GM23248 (cell line): Measurements from ENCODE around the gene MAP3K6. TPM values are rescaled to one million over a fixed set of nuclear protein-coding genes. Genes with fewer than 3 reads are reported as not detected.
A peak's percentile ranks its signal among the peaks of the same experiment; 100 is the strongest.

Source experiments
- DNase-seq: peaks from one replicate; pipeline ENCODE4 v3.0.0-alpha.2; 2015
- H2AFZ ChIP-seq: fragments of 200-600 bp; sonication (generic); 2 replicates; pipeline ENCODE4 v1.6.1; 2016; ENCODE audit warnings: antibody characterized with exemption
- H3F3A ChIP-seq: fragments of 200-600 bp; sonication (generic); 2 replicates; pipeline ENCODE4 v1.6.1; 2016; ENCODE audit warnings: mild to moderate bottlenecking, antibody characterized with exemption, mixed run types; ENCODE audit not compliant: insufficient read depth
- H3K27ac ChIP-seq: fragments of 200-600 bp; sonication (generic); 2 replicates; pipeline ENCODE4 v1.5.1; 2016; ENCODE audit warnings: mild to moderate bottlenecking
- H3K27me3 ChIP-seq: fragments of 200-600 bp; sonication (generic); replicated peaks from 2 replicates; pipeline ENCODE4 v1.6.1; 2016; ENCODE audit warnings: mild to moderate bottlenecking; ENCODE audit not compliant: insufficient read depth
- H3K36me3 ChIP-seq: fragments of 200-600 bp; sonication (generic); 2 replicates; pipeline ENCODE4 v1.6.1; 2016; ENCODE audit warnings: low read depth, mild to moderate bottlenecking
- H3K4me1 ChIP-seq: fragments of 200-600 bp; sonication (generic); 2 replicates; pipeline ENCODE4 v1.6.1; 2016; ENCODE audit warnings: mild to moderate bottlenecking; ENCODE audit not compliant: insufficient read depth
- H3K4me2 ChIP-seq: fragments of 200-600 bp; sonication (generic); one replicate; pipeline ENCODE4 v1.6.1; 2016; ENCODE audit warnings: mild to moderate bottlenecking; ENCODE audit not compliant: unreplicated experiment
- H3K4me3 ChIP-seq: fragments of 200-600 bp; sonication (generic); 2 replicates; pipeline ENCODE4 v1.5.1; 2016; ENCODE audit warnings: mild to moderate bottlenecking
- H3K79me2 ChIP-seq: fragments of 200-600 bp; sonication (generic); 2 replicates; pipeline ENCODE4 v1.6.1; 2016; ENCODE audit warnings: mild to moderate bottlenecking; ENCODE audit not compliant: insufficient read depth
- H3K9ac ChIP-seq: fragments of 200-600 bp; sonication (generic); 2 replicates; pipeline ENCODE4 v1.6.1; 2016; ENCODE audit warnings: mild to moderate bottlenecking
- H3K9me2 ChIP-seq: fragments of 200-600 bp; sonication (generic); 2 replicates; pipeline ENCODE4 v1.6.1; 2016; ENCODE audit warnings: mixed run types, mild to moderate bottlenecking, moderate library complexity; ENCODE audit not compliant: insufficient read depth
- H3K9me3 ChIP-seq: fragments of 200-600 bp; sonication (generic); one replicate; pipeline ENCODE4 v1.6.1; 2017; ENCODE audit warnings: low read depth
- H4K20me1 ChIP-seq: fragments of 200-600 bp; sonication (generic); 2 replicates; pipeline ENCODE4 v1.6.0; 2016; ENCODE audit not compliant: insufficient read depth
- EZH2 ChIP-seq: fragments of 200-600 bp; sonication (generic); IDR thresholded peaks from 2 replicates; pipeline ENCODE4 v1.6.1; 2018; ENCODE audit warnings: antibody characterized with exemption, mild to moderate bottlenecking; ENCODE audit not compliant: insufficient read depth, poor library complexity, severe bottlenecking
- EZH2phosphoT487 ChIP-seq: fragments of 200-600 bp; sonication (generic); IDR thresholded peaks from 2 replicates; pipeline ENCODE4 v1.6.1; 2018; ENCODE audit warnings: antibody characterized with exemption, moderate library complexity, mild to moderate bottlenecking, low read depth; ENCODE audit not compliant: insufficient read depth
- WGBS, 2 experiments: methylation state at CpG; one replicate each; pipeline ENCODE4 v1.1.6; 2015 to 2017; ENCODE audit warnings: low lambda C conversion rate in 2 of 2, low coverage in 1 of 2; ENCODE audit errors: missing lambda C conversion rate in 2 of 2; 5-methylcytosine and 5-hydroxymethylcytosine counted together
- in situ Hi-C: fragments of 300-500 bp; cut with MboI; formaldehyde crosslinking; loops from 2 replicates; pipeline ENCODE4 v1.15.0; 2020
- polyA plus RNA-seq: library from polyadenylated mRNA; unstranded; fragments of >200 nt; fragmentation: Nextera tagmentation; extraction: Ambion mirVana; gene quantifications from 2 replicates; pipeline ENCODE4 v1.2.1, GENCODE V29; 2016
- total RNA-seq: library from RNA; depleted of rRNA; stranded (reverse); fragments of >200 nt; shearing (Covaris generic); gene quantifications from 2 replicates; pipeline ENCODE4 v1.2.3, GENCODE V29; 2014

The MAP3K6 gene
- total and polyA plus RNA-seq, 2 experiments from 2014 or later, result 13.7 to 40.3 TPM

DNA sequence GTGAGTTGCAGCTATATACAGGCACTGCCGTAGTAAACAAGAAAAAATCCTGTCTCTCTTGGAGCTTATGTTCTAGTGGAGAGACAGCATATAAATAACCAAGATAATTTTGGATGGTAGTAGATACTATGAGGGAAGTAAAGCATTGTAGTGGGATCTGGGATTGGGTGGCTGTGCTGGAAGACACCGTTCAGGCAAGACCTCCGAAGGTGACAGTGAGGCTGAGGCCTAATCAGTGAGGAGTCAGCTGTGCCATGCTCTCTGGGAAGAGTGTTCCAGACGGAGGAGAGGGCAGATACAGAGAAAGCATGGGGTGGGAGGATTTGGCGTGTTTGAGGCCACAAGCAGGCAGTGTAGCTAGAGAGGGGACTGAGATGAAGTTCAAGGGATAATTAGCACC, 38.8 kb downstream of the MAP3K6 start:
- TF ChIP-seq EZH2, result no peak
- Histone ChIP-seq H3K9ac (peak overlapping the region; percentile 7; the same call in 1 of the 2 replicates), H3K4me1 (peaks cover 16% of the 10 kb centered on the region), H3F3A (no peaks in the 10 kb centered on the region), H3K79me2 (peaks cover 85% of the 10 kb centered on the region), H3K4me2 (no peak overlapping the region), H2AFZ (no peak overlapping the region), H3K9me2 (no peaks in the 10 kb centered on the region), H3K27me3 (no peaks in the 10 kb centered on the region), H4K20me1 (no peaks in the 10 kb centered on the region; the same call in 1 of the 2 replicates), H3K4me3 (no peak overlapping the region), H3K36me3 (no peaks in the 10 kb centered on the region; the same call in 1 of the 2 replicates), H3K9me3 (no peaks in the 10 kb centered on the region), H3K27ac (peak overlapping the region; percentile 4; the same call in 1 of the 2 replicates)
- in situ Hi-C loops, result no loop called here
- DNase-seq, result no peak
- 68 to 80% methylated on average over 5 of the region's 5 CpGs for WGBS, 2 experiments

- H3K4me1 ChIP-seq, result peaks cover 16% of the 10 kb centered on the region
- H3K9me3 ChIP-seq, result no peaks in the 10 kb centered on the region
- H3F3A ChIP-seq, result no peaks in the 10 kb centered on the region
- 97 to 99% methylated on average over 14 to 15 of the region's 15 CpGs for WGBS, 2 experiments
- DNase-seq, result no peak
- H3K79me2 ChIP-seq, result peaks cover 81% of the 10 kb centered on the region
- no peaks in the 10 kb centered on the region for H3K27me3 ChIP-seq
- H3K27ac ChIP-seq, result no peak overlapping the region
- H3K36me3 ChIP-seq, result no peaks in the 10 kb centered on the region
- no peak overlapping the region for H3K4me3 ChIP-seq
- H3K9ac ChIP-seq, result no peak overlapping the region
- in situ Hi-C loops, result no loop called here
- H2AFZ ChIP-seq, result no peak overlapping the region
- no peaks in the 10 kb centered on the region for H3K9me2 ChIP-seq
- no peaks in the 10 kb centered on the region; the same call in 1 of the 2 replicates for H4K20me1 ChIP-seq
- H3K4me2 ChIP-seq, result no peak overlapping the region
- TF ChIP-seq EZH2phosphoT487 (no peak), EZH2 (no peak)
Observed at GRCh38 chr1:27325286-27325685, 41.5 kb downstream of the MAP3K6 start.

DNA sequence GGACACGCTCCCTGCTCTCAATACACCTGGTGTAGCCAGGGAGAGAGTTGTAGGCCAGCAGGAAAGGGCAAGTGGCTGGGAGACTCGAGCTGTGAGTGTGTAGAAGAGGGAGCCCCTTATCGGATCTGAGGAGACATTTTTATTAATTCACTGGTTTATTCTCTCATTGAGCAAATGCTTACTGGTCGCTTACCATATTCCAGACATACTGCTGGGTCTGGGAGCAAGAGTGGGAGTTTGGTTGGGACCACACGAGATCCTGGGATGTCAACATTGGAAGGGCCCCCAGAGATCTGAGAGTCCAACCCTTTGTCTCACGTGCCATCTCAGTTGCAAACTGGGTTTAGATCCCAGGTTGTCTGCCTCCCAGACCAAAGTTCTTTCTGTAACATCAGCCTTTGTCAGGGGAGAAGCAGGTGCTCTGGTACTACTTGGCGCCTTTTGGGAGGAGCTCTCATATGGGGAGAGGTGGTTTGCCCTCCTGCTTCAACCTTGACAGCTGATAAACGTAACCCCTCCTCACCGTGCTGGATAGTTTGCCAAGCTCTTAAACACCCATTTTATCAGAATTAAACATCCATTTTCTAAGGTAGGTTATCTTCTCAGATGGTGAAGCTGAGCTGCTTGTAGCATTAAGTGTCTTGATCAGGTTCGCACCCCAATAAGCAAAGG, 44.1 kb downstream of the MAP3K6 start:
- 0 out of 2 replicates have a peak, but pooled peaks cover 5% of the 10 kb centered on the region for H3F3A ChIP-seq
- H3K4me3 ChIP-seq, result peak overlapping the region; percentile 91
- TF ChIP-seq EZH2 (no peak), EZH2phosphoT487 (no peak)
- H3K27me3 ChIP-seq, result no peaks in the 10 kb centered on the region
- H3K4me2 ChIP-seq, result peak overlapping the region; percentile 96
- H4K20me1 ChIP-seq, result no peaks in the 10 kb centered on the region
- no peaks in the 10 kb centered on the region for H3K9me3 ChIP-seq
- DNase-seq, result peak; percentile 30
- peaks cover 55% of the 10 kb centered on the region for H3K79me2 ChIP-seq
- in situ Hi-C loops, result no loop called here
- no peaks in the 10 kb centered on the region for H3K9me2 ChIP-seq
- WGBS, 2 experiments, result 11 to 12% methylated on average over 10 of the region's 10 CpGs
- H3K36me3 ChIP-seq, result no peaks in the 10 kb centered on the region
- H3K9ac ChIP-seq, result peak overlapping the region; percentile 96
- peaks cover 28% of the 10 kb centered on the region for H3K4me1 ChIP-seq
- peak overlapping the region; percentile 84 for H2AFZ ChIP-seq
- peak overlapping the region; percentile 89 for H3K27ac ChIP-seq

DNA sequence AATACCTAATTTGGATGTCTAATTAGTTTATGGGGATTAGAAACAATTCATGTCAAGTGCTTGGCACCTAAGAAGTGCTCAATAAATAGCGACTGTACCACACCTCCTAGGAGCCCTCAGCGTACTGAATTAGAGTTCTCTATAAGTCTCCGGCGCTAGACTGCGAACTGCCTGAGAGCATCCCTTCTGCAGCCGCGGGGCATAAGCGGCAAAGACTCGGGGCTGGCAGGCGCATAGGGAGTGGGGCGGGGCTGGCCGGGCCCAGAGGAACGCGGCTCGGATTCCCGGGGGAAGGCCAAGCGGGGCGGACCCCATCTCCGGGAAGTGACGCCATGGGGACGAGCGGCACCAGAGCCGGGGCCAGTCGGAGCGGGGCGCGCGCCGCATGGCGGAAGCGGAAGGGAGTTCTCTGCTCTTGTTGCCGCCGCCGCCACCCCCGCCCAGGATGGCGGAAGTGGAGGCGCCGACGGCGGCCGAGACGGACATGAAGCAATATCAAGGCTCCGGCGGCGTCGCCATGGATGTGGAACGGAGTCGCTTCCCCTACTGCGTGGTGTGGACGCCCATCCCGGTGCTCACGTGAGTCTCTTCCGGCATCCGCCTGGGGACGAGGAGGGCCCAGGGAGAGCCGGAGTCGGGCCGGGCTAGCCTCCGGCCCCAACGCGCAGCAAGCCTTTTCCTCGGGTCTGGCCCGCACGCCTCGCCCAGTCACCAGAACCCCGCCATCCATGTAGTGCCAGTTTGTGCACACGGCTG, 44.8 kb downstream of the MAP3K6 start, which contains the start of gene TMEM222:
Gene TMEM222 (plus strand): TSS at position 351 of the 756 bp plus-strand sequence. CDS start 35 bp downstream, at position 386.
- Histone ChIP-seq H3K9ac (peak within 1 kb of the TSS; percentile 96), H3K9me2 (no peaks in the 10 kb centered on the region), H3F3A (0 out of 2 replicates have a peak, but pooled peaks cover 5% of the 10 kb centered on the region), H3K27ac (peak within 1 kb of the TSS; percentile 89), H2AFZ (peak within 1 kb of the TSS; percentile 96), H3K9me3 (no peaks in the 10 kb centered on the region), H3K79me2 (peaks cover 48% of the 10 kb centered on the region), H3K4me1 (peaks cover 24% of the 10 kb centered on the region), H3K36me3 (no peaks in the 10 kb centered on the region), H4K20me1 (no peaks in the 10 kb centered on the region), H3K27me3 (no peaks in the 10 kb centered on the region), H3K4me3 (peak within 1 kb of the TSS; percentile 91), H3K4me2 (peak within 1 kb of the TSS; percentile 96)
- TF ChIP-seq EZH2phosphoT487 (no peak), EZH2 (no peak)
- in situ Hi-C loops, result no loop called here
- peak; percentile 99 for DNase-seq
- 1 to 2% methylated on average over 56 to 67 of the region's 67 CpGs for WGBS, 2 experiments
